HL-60/S4 treated with phorbol 12-myristate 13-acetate at 8.2 ng/mL for 4 days and 3 days (cell line): ENCODE results near the gene VCP.
"Not testable (repeated sequence)": the region's sequence is repeated elsewhere in the genome, so short reads cannot be mapped to it uniquely, and the experiment has no call there.

Experiments used
- in situ Hi-C: fragments of 300-500 bp; cut with MboI; formaldehyde crosslinking; loops from 2 replicates; pipeline ENCODE4 v1.15.0; 2022; ENCODE audit warnings: low sequenced_read_pairs

VCP gene

GRCh38 chr9:35029241-35029640 lies 43.2 kb downstream of the VCP start:
- in situ Hi-C loops: no loop called here

GRCh38 chr9:35028341-35028740 lies 44.1 kb downstream of the VCP start:
- in situ Hi-C loops: no loop called here

- in situ Hi-C loops: no loop called here
These were observed 44.6 kb downstream of the VCP start for GRCh38 chr9:35027860-35028259.

GRCh38 chr9:35027374-35027773 lies 45.1 kb downstream of the VCP start:
- in situ Hi-C loops: no loop called here

GRCh38 chr9:35026671-35027070 lies 45.8 kb downstream of the VCP start:
- in situ Hi-C loops: no loop called here

GRCh38 chr9:35023443-35023842 lies 49.0 kb downstream of the VCP start:
- in situ Hi-C loops: not testable (repeated sequence)

GRCh38 chr9:35014517-35014916 lies 57.9 kb downstream of the VCP start:
- in situ Hi-C loops: no loop called here

- in situ Hi-C loops: no loop called here
These were observed 62.0 kb downstream of the VCP start for GRCh38 chr9:35010351-35010958.
